Suprapubic skin (tissue), 3 donors: ENCODE results near the gene GARIN5B.

Experiments
- POLR2A ChIP-seq, 2 donors: fragments of 450-650 bp; IDR thresholded peaks; one replicate each; pipeline ENCODE4 v1.6.1; 2017; ENCODE audit warnings: antibody characterized with exemption in 2 of 2, mild to moderate bottlenecking in 2 of 2, moderate library complexity in 2 of 2
- TF ChIP-seq, protein P1 (sequence below), 2 donors: fragments of 200-600 bp in 1 of 2; fragments of 450-650 bp in 1 of 2; sonication (generic) in 1 of 2; IDR thresholded peaks; one replicate each; pipeline ENCODE4 v1.5.1; 2016 to 2019; ENCODE audit warnings: antibody characterized with exemption in 2 of 2, mild to moderate bottlenecking in 1 of 2, moderate library complexity in 1 of 2

DNA sequence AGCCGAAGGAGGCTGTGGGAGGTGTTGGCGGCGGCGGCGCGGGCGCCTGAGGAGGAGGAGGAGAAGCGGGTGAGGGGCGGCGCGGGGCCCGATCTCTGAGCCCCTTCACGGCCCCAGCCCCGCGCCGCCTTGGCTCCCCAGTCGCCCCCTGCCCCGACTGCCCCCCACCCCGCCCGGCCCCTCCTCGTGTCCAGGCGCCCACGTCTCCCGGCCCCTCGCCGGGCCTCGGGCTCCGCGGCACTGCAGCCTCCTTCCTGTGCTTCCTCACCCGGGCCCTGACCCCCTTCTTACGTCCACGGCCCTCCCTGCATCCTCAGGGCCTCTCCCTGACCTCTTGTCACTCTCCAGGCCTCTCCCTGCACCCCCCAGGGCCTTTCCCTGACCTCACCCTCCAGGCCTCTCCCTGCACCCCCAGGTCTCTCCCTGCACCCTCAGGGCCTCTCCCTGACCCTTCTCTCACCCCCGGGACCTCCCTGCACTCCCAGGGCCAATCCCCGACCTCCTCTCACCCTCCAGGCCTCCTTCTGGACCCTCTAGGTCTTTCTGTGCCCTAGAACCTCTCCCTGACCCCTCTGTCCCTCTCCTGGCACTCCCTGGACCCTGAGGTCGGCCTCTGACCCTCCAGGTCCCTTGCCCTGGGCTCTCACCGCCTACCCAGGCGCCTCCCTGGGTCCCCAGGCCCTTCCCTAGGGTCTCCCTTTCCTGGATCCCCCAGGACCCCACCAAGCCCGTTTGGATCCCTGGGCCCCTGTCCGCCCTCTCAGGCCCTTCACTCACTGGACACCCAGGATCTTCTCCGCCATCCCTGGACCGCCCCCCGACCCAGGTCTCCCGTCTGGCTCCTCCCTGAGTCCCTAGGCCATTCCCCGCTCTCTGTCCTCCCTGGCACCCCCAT, 22.9 kb downstream of the GARIN5B start:
- TF ChIP-seq, protein P1, sequence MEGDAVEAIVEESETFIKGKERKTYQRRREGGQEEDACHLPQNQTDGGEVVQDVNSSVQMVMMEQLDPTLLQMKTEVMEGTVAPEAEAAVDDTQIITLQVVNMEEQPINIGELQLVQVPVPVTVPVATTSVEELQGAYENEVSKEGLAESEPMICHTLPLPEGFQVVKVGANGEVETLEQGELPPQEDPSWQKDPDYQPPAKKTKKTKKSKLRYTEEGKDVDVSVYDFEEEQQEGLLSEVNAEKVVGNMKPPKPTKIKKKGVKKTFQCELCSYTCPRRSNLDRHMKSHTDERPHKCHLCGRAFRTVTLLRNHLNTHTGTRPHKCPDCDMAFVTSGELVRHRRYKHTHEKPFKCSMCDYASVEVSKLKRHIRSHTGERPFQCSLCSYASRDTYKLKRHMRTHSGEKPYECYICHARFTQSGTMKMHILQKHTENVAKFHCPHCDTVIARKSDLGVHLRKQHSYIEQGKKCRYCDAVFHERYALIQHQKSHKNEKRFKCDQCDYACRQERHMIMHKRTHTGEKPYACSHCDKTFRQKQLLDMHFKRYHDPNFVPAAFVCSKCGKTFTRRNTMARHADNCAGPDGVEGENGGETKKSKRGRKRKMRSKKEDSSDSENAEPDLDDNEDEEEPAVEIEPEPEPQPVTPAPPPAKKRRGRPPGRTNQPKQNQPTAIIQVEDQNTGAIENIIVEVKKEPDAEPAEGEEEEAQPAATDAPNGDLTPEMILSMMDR (IDR thresholded peaks at IDR 0.05) = no peak
- peak in 1 of 2 donors; percentile 80 for TF ChIP-seq POLR2A (IDR thresholded peaks at IDR 0.05)
